MM.1S (cell line): ENCODE measurements around the gene ABCD1.

Source experiments
- CTCF ChIP-seq: fragments of 300-600 bp; sonication (generic); IDR thresholded peaks from 2 replicates; pipeline ENCODE4 v1.5.1; 2016; ENCODE audit warnings: antibody characterized with exemption, low read length, mixed read lengths
- EZH2 ChIP-seq: fragments of 300-600 bp; sonication (generic); optimal IDR thresholded peaks from 2 replicates; pipeline ENCODE3; 2017; ENCODE audit warnings: low read depth, mild to moderate bottlenecking, antibody characterized with exemption, low read length, mixed read lengths
- EZH2phosphoT487 ChIP-seq: fragments of 300-600 bp; sonication (generic); IDR thresholded peaks from 2 replicates; pipeline ENCODE4 v1.6.1; 2018; ENCODE audit warnings: antibody characterized with exemption, low read length

GRCh38 chrX:153765138-153766079 is 40.8 kb downstream of the ABCD1 start:
- no peak for TF ChIP-seq CTCF
- TF ChIP-seq EZH2phosphoT487: no peak
- TF ChIP-seq EZH2: no peak
